KMS-11 (cell line): ENCODE data around the gene TSPAN11.

Experiments
- H2AFZ ChIP-seq: fragments of 200-600 bp; sonication (generic); 2 replicates; pipeline ENCODE4 v1.6.1; 2016; ENCODE audit warnings: antibody characterized with exemption, mixed run types, low read depth
- H3K27ac ChIP-seq: fragments of 200-600 bp; sonication (generic); 2 replicates; pipeline ENCODE4 v1.6.1; 2016; ENCODE audit warnings: mild to moderate bottlenecking, mixed run types
- H3K27me3 ChIP-seq: fragments of 200-600 bp; sonication (generic); 2 replicates; pipeline ENCODE4 v1.6.1; 2017; ENCODE audit warnings: mild to moderate bottlenecking, low read depth, mixed run types, moderate library complexity; ENCODE audit not compliant: insufficient read depth
- H3K36me3 ChIP-seq: fragments of 200-600 bp; sonication (generic); 2 replicates; pipeline ENCODE4 v1.6.1; 2017; ENCODE audit warnings: mild to moderate bottlenecking, mixed run types; ENCODE audit not compliant: insufficient read depth
- H3K4me1 ChIP-seq: fragments of 200-600 bp; sonication (generic); 2 replicates; pipeline ENCODE4 v1.6.1; 2016; ENCODE audit warnings: mild to moderate bottlenecking, low read depth, mixed run types; ENCODE audit not compliant: poor library complexity, severe bottlenecking
- H3K4me2 ChIP-seq: fragments of 200-600 bp; sonication (generic); 2 replicates; pipeline ENCODE4 v1.7.0; 2016; ENCODE audit warnings: mild to moderate bottlenecking, mixed run types
- H3K4me3 ChIP-seq: fragments of 200-600 bp; sonication (generic); IDR thresholded peaks from 2 replicates; pipeline ENCODE4 v1.6.1; 2017; ENCODE audit warnings: low read depth, low read length, mixed read lengths; ENCODE audit not compliant: insufficient read depth
- H3K79me2 ChIP-seq: fragments of 200-600 bp; sonication (generic); 2 replicates; pipeline ENCODE4 v1.6.1; 2016; ENCODE audit warnings: low read depth, mixed run types; ENCODE audit not compliant: insufficient read depth
- H3K9ac ChIP-seq: fragments of 200-600 bp; sonication (generic); 2 replicates; pipeline ENCODE4 v1.6.1; 2016; ENCODE audit warnings: mild to moderate bottlenecking, mixed run types
- H4K20me1 ChIP-seq: fragments of 200-600 bp; sonication (generic); 2 replicates; pipeline ENCODE4 v1.6.1; 2016; ENCODE audit warnings: mild to moderate bottlenecking, mixed run types; ENCODE audit not compliant: insufficient read depth
- TF ChIP-seq, protein P1 (sequence below): fragments of 200-600 bp; sonication (generic); conservative IDR thresholded peaks from 2 replicates; pipeline ENCODE4 v1.6.1; 2017; ENCODE audit warnings: low read depth, mild to moderate bottlenecking, antibody characterized with exemption, low read length, moderate library complexity, mixed read lengths

Gene TSPAN11

DNA sequence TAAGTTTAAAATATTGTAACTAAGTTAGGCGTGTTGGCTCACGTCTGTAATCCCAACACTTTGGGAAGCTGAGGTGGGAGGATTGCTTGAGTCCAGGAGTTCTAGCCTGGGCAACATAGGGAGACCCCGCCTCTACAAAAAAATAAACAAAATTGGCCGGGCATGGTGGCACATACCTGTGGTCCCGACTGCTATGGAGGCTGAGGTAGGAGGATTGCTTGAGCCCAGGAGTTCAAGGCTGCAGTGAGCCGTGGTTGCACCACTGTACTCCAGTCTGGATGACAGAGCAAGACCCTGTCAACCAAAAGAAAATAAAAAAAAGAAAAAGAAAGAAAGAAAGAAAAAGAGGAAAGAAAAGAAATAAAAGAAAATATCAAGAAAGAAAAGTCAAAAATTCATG lies 72.5 kb downstream of the TSPAN11 start:
- H3K36me3 ChIP-seq: no peaks in the 10 kb centered on the region
- no peak overlapping the region for H3K27ac ChIP-seq
- no peaks in the 10 kb centered on the region for H3K27me3 ChIP-seq
- TF ChIP-seq, protein P1, sequence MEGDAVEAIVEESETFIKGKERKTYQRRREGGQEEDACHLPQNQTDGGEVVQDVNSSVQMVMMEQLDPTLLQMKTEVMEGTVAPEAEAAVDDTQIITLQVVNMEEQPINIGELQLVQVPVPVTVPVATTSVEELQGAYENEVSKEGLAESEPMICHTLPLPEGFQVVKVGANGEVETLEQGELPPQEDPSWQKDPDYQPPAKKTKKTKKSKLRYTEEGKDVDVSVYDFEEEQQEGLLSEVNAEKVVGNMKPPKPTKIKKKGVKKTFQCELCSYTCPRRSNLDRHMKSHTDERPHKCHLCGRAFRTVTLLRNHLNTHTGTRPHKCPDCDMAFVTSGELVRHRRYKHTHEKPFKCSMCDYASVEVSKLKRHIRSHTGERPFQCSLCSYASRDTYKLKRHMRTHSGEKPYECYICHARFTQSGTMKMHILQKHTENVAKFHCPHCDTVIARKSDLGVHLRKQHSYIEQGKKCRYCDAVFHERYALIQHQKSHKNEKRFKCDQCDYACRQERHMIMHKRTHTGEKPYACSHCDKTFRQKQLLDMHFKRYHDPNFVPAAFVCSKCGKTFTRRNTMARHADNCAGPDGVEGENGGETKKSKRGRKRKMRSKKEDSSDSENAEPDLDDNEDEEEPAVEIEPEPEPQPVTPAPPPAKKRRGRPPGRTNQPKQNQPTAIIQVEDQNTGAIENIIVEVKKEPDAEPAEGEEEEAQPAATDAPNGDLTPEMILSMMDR: no peak
- no peak overlapping the region for H3K9ac ChIP-seq
- no peaks in the 10 kb centered on the region for H4K20me1 ChIP-seq
- no peak overlapping the region for H3K4me3 ChIP-seq
- H2AFZ ChIP-seq: no peak overlapping the region
- no peaks in the 10 kb centered on the region for H3K4me1 ChIP-seq
- no peak overlapping the region for H3K4me2 ChIP-seq
- H3K79me2 ChIP-seq: no peaks in the 10 kb centered on the region

DNA sequence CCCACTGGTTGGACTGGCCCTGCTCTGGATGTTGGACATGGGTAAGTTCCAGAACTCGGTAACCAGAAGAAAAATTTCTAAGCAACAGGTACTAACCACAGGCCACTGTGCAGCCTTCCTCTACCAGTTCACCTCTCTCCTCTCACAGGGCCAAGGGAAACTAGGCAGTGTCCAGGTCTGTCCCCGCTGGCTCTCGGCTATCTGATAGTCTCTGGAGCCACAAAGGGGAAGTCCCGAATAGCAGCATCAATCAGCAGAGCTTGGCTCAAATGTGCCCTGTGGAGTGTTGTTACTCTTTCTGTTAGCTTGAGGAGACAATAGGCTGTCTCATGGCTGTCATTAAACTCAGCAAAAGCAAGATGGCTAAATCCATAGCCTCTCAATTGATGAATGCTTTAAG lies 73.2 kb downstream of the TSPAN11 start:
- H3K4me2 ChIP-seq: no peak overlapping the region
- H3K4me3 ChIP-seq: no peak overlapping the region
- H3K4me1 ChIP-seq: no peaks in the 10 kb centered on the region
- H2AFZ ChIP-seq: no peak overlapping the region
- TF ChIP-seq, protein P1: no peak
- H3K79me2 ChIP-seq: no peaks in the 10 kb centered on the region
- H3K36me3 ChIP-seq: no peaks in the 10 kb centered on the region
- H3K27me3 ChIP-seq: no peaks in the 10 kb centered on the region
- no peak overlapping the region for H3K27ac ChIP-seq
- H3K9ac ChIP-seq: no peak overlapping the region
- no peaks in the 10 kb centered on the region for H4K20me1 ChIP-seq

GRCh38 chr12:31000751-31001150 lies 74.2 kb downstream of the TSPAN11 start:
- no peaks in the 10 kb centered on the region for H3K79me2 ChIP-seq
- no peak overlapping the region for H3K4me2 ChIP-seq
- H4K20me1 ChIP-seq: no peaks in the 10 kb centered on the region
- H3K4me1 ChIP-seq: peaks cover under 1% of the 10 kb centered on the region
- no peak overlapping the region for H3K4me3 ChIP-seq
- no peaks in the 10 kb centered on the region for H3K27me3 ChIP-seq
- no peak overlapping the region for H3K27ac ChIP-seq
- no peak overlapping the region for H2AFZ ChIP-seq
- no peaks in the 10 kb centered on the region for H3K36me3 ChIP-seq
- TF ChIP-seq, protein P1: no peak
- no peak overlapping the region for H3K9ac ChIP-seq

DNA sequence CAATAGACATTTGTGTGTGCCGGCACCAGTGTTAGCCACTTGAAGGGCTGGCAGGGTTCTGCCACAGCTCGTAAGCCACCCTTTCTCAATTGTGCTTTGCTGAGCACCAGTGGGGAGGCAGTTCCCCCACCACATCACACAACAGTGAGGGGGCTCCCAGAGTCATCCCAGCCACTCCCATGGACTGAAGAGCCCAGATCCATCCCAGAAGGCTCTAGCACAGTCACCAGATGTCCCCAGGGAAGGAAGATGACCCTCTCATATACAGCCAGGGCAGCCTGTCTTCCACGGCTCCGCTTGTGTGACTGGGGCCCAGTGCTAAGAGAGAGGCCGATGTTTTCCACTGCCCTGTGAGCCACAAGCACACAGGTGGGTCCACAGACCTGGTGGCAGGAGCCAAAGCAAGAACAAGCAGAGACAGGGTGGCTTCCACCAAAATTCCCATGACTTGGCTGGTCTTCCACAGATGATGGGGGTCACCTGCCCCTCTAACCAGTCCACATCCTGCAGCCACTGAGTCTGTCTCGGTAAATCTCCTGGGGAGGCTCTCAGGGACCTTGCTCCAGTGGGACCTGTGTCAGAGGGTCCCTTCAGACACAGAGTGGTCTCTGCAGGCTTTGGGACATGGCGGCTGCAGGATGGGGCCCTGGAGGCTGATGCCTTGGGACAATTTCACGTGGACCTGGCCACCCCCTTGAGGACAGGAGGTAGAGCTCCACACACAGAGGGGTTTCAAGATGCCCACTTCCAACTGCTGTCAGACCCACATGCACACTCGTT lies 75.2 kb downstream of the TSPAN11 start:
- Histone ChIP-seq H3K36me3 (no peaks in the 10 kb centered on the region), H3K4me2 (no peak overlapping the region), H4K20me1 (no peaks in the 10 kb centered on the region), H3K27me3 (no peaks in the 10 kb centered on the region), H3K27ac (no peak overlapping the region), H3K9ac (no peak overlapping the region), H3K79me2 (no peaks in the 10 kb centered on the region), H2AFZ (no peak overlapping the region), H3K4me1 (peaks cover 8% of the 10 kb centered on the region), H3K4me3 (no peak overlapping the region)
- TF ChIP-seq, protein P1: no peak
